ENCODE results near the gene SAC3D1.

GRCh38 chr11:65014726-65015227 is 26.2 kb upstream of the SAC3D1 start:
- TF ChIP-seq RAD21 (IDR thresholded peaks at IDR 0.05; ENCODE audit: low read length): no peak
- TF ChIP-seq RFX5 (IDR thresholded peaks at IDR 0.05; ENCODE audit: low read depth, low read length): no peak
- TF ChIP-seq POLR2A (IDR thresholded peaks at IDR 0.05; ENCODE audit: low read depth, low read length): no peak
- TF ChIP-seq, protein P1, sequence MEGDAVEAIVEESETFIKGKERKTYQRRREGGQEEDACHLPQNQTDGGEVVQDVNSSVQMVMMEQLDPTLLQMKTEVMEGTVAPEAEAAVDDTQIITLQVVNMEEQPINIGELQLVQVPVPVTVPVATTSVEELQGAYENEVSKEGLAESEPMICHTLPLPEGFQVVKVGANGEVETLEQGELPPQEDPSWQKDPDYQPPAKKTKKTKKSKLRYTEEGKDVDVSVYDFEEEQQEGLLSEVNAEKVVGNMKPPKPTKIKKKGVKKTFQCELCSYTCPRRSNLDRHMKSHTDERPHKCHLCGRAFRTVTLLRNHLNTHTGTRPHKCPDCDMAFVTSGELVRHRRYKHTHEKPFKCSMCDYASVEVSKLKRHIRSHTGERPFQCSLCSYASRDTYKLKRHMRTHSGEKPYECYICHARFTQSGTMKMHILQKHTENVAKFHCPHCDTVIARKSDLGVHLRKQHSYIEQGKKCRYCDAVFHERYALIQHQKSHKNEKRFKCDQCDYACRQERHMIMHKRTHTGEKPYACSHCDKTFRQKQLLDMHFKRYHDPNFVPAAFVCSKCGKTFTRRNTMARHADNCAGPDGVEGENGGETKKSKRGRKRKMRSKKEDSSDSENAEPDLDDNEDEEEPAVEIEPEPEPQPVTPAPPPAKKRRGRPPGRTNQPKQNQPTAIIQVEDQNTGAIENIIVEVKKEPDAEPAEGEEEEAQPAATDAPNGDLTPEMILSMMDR (conservative IDR thresholded peaks at IDR 0.05; ENCODE audit: low read depth, low read length): no peak
- no peak for TF ChIP-seq MXI1 (IDR thresholded peaks at IDR 0.05; ENCODE audit: borderline replicate concordance, low read depth, low read length)
- no peak for TF ChIP-seq MAFK (IDR thresholded peaks at IDR 0.05; ENCODE audit: low read depth, low read length)
- TF ChIP-seq CEBPB (IDR thresholded peaks at IDR 0.05; ENCODE audit: low read depth, low read length): no peak
- no peak for TF ChIP-seq BHLHE40 (IDR thresholded peaks at IDR 0.05; ENCODE audit: low read depth, low read length)
- TF ChIP-seq USF2 (IDR thresholded peaks at IDR 0.05; ENCODE audit: low read depth, low read length): no peak
